ENCODE results near the gene RBL1.

- TF ChIP-seq REST (IDR thresholded peaks at IDR 0.05; ENCODE audit: insufficient read depth in 1 of 2, low read depth in 2 of 2, low read length in 2 of 2) (no peak), TAF1 (IDR thresholded peaks at IDR 0.05; ENCODE audit: borderline replicate concordance, insufficient read depth, low read length) (no peak), POLR2AphosphoS5 (IDR thresholded peaks at IDR 0.05; ENCODE audit: low read depth, low read length) (no peak), FOXP2 (optimal IDR thresholded peaks at IDR 0.05; ENCODE audit: borderline replicate concordance, extremely low read depth, extremely low read length, insufficient read depth) (no peak)
These were observed 16.2 kb upstream of the RBL1 start for GRCh38 chr20:37111926-37112455.
